Measurements from ENCODE around the gene EFCAB6. TPM values are rescaled to one million over a fixed set of nuclear protein-coding genes. Genes with fewer than 3 reads are reported as not detected.

Gene EFCAB6
- total and polyA plus RNA-seq, 9 of the 15 experiments (the other 6 are each of a cell fraction or from before 2014, with no cell fraction given): 0.06 TPM; not detected in 8

- TF ChIP-seq ZHX1 (conservative IDR thresholded peaks at IDR 0.05; ENCODE audit: low read length) (no peak), ZNF586 (CRISPR knock-in tag; conservative IDR thresholded peaks at IDR 0.05) (no peak), OTX1 (CRISPR knock-in tag; IDR thresholded peaks at IDR 0.05) (no peak), ZNF239 (CRISPR knock-in tag; IDR thresholded peaks at IDR 0.05) (no peak)
- TF ChIP-seq, protein P1, sequence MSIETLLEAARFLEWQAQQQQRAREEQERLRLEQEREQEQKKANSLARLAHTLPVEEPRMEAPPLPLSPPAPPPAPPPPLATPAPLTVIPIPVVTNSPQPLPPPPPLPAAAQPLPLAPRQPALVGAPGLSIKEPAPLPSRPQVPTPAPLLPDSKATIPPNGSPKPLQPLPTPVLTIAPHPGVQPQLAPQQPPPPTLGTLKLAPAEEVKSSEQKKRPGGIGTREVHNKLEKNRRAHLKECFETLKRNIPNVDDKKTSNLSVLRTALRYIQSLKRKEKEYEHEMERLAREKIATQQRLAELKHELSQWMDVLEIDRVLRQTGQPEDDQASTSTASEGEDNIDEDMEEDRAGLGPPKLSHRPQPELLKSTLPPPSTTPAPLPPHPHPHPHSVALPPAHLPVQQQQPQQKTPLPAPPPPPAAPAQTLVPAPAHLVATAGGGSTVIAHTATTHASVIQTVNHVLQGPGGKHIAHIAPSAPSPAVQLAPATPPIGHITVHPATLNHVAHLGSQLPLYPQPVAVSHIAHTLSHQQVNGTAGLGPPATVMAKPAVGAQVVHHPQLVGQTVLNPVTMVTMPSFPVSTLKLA (conservative IDR thresholded peaks at IDR 0.05): no peak
Observed at GRCh38 chr22:43733138-43733537, 79.0 kb downstream of the EFCAB6 start (continued).

DNA sequence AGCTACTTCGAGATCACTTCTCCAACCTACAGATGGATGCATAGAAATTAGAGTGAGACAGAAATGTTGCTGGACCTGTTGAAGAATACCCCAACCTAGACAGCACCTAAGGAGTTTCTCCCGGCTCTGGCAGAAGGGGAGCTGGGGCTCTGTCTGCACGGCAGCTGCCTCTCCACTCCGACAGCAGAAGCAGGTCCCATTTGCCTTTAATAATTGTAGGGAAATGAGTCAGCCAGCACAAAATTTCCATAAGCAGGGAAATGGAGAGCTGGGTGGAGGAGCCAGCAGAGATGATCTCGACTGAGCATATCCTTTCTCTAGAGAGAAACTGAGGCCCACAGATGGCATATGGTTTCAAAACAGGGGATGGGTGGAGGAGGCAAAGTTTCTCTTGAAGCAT, 80.1 kb downstream of the EFCAB6 start:
- no peak for DNase-seq (ENCODE audit: extremely low read depth in 1 of 4, low spot score in 3 of 4)
- no peak for FAIRE-seq
- TF ChIP-seq, protein P2, sequence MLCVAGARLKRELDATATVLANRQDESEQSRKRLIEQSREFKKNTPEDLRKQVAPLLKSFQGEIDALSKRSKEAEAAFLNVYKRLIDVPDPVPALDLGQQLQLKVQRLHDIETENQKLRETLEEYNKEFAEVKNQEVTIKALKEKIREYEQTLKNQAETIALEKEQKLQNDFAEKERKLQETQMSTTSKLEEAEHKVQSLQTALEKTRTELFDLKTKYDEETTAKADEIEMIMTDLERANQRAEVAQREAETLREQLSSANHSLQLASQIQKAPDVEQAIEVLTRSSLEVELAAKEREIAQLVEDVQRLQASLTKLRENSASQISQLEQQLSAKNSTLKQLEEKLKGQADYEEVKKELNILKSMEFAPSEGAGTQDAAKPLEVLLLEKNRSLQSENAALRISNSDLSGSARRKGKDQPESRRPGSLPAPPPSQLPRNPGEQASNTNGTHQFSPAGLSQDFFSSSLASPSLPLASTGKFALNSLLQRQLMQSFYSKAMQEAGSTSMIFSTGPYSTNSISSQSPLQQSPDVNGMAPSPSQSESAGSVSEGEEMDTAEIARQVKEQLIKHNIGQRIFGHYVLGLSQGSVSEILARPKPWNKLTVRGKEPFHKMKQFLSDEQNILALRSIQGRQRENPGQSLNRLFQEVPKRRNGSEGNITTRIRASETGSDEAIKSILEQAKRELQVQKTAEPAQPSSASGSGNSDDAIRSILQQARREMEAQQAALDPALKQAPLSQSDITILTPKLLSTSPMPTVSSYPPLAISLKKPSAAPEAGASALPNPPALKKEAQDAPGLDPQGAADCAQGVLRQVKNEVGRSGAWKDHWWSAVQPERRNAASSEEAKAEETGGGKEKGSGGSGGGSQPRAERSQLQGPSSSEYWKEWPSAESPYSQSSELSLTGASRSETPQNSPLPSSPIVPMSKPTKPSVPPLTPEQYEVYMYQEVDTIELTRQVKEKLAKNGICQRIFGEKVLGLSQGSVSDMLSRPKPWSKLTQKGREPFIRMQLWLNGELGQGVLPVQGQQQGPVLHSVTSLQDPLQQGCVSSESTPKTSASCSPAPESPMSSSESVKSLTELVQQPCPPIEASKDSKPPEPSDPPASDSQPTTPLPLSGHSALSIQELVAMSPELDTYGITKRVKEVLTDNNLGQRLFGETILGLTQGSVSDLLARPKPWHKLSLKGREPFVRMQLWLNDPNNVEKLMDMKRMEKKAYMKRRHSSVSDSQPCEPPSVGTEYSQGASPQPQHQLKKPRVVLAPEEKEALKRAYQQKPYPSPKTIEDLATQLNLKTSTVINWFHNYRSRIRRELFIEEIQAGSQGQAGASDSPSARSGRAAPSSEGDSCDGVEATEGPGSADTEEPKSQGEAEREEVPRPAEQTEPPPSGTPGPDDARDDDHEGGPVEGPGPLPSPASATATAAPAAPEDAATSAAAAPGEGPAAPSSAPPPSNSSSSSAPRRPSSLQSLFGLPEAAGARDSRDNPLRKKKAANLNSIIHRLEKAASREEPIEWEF (CRISPR knock-in tag; IDR thresholded peaks at IDR 0.05): no peak
- TF ChIP-seq, protein P3, sequence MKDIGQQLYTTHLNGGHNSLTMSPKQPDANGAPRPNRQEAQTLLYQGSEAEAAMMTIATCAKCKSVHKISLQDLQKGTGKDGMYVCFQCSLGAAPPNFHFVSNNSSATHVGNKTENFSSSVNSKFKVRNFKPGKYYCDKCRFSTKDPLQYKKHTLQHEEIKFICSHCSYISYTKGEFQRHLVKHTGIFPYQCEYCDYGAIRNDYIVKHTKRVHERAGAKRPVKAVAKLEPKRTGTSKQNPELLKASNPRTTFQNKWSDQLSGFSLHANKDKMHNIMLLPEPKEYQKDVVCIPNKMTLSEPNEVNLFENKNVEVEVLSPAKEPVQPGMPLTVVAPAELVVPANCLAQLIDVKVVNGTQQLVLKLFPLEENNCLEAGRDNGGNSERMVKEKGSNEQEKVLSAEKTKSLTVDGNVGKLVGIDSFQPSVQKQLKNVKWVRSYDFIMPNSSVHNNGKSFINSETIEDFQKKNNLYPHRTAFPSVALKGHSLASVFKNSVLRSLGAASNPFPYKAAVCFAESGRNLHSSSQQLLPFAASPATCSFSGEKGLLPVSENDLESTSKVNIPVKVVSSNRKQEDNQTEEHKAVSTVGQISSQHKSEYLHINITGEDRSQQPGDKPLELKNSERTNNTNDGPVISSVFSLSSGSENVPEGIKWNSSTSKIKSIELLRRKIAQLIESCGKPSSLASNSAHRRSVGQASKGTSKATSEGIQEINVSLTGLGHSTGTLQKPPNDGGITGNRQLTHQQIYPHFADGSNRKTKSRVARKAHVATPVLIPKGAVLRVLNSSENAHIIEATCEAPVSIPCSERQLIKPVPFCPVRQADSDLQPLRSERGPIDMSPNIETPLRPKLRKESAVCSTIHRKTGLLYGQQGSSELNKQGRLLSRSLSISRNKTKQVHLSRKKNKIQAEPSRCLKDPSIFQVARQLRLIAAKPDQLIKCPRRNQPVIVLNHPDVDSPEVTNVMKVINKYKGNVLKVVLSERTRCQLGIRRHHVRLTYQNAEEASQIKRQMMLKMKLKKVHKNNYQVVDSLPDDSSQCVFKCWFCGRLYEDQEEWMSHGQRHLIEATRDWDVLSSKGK (CRISPR knock-in tag; IDR thresholded peaks at IDR 0.05): no peak

More for the DNA sequence above, 80.1 kb downstream of the EFCAB6 start:
- intact Hi-C loops (cut with micrococcal nuclease) (no loop called here), in situ Hi-C loops (cut with MboI) (no loop called here)
- Histone ChIP-seq H3K4me1 (replicated peaks in 1 of 2; ENCODE audit: control insufficient read depth in 2 of 2, insufficient read depth in 2 of 2, low read length in 2 of 2) (no peaks in the 10 kb centered on the region), H4K20me1 (replicated peaks; ENCODE audit: control insufficient read depth, insufficient read depth, low read length) (no peaks in the 10 kb centered on the region), H2AFZ (ENCODE audit: low read depth, low read length) (no peak overlapping the region), H3K27me3 (ENCODE audit: control insufficient read depth in 2 of 2, insufficient read depth in 2 of 2, low read length in 2 of 2) (no peaks in the 10 kb centered on the region; a peak in 1 of 5 replicates), H3K9me3 (replicated peaks; ENCODE audit: control insufficient read depth, insufficient read depth, low read depth, low read length) (no peaks in the 10 kb centered on the region), H3K36me3 (ENCODE audit: control insufficient read depth, insufficient read depth, low read length) (no peaks in the 10 kb centered on the region), H3K4me2 (ENCODE audit: insufficient read depth, low read length) (no peak overlapping the region), H3K9ac (ENCODE audit: insufficient read depth in 1 of 2, low read depth in 2 of 2, low read length in 2 of 2) (no peak overlapping the region), H3K4me3 (no peak overlapping the region), H3K27ac (ENCODE audit: extremely low read depth, low read depth, low read length) (no peak overlapping the region), H3K9me1 (ENCODE audit: control insufficient read depth, insufficient read depth, low read length) (no peaks in the 10 kb centered on the region), H3K79me2 (ENCODE audit: control insufficient read depth, insufficient read depth, low read length) (no peaks in the 10 kb centered on the region)
- ATAC-seq: no peak
- CTCF ChIA-PET (ENCODE audit: low intra/inter-chr PET ratio): no interaction called here
- no TSS peak for BruUV-seq (replicated peaks)
- POLR2A ChIA-PET: interaction anchor here (0.8 kb wide), 1 partner anchor 13 kb away, joined by 7 read pairs; no protein-coding TSS in a partner anchor
- 2% methylated on average over 5 of the region's 5 CpGs for WGBS (ENCODE audit: insufficient coverage, low coverage, missing lambda C conversion rate)

Data from K562 (cell line).